ENCODE results near the gene CYP2J2. TPM values are rescaled to one million over a fixed set of nuclear protein-coding genes. Genes with fewer than 3 reads are reported as not detected.

CYP2J2 gene
- total RNA-seq, 1 donor from 2014 or later = 91.7 TPM

DNA sequence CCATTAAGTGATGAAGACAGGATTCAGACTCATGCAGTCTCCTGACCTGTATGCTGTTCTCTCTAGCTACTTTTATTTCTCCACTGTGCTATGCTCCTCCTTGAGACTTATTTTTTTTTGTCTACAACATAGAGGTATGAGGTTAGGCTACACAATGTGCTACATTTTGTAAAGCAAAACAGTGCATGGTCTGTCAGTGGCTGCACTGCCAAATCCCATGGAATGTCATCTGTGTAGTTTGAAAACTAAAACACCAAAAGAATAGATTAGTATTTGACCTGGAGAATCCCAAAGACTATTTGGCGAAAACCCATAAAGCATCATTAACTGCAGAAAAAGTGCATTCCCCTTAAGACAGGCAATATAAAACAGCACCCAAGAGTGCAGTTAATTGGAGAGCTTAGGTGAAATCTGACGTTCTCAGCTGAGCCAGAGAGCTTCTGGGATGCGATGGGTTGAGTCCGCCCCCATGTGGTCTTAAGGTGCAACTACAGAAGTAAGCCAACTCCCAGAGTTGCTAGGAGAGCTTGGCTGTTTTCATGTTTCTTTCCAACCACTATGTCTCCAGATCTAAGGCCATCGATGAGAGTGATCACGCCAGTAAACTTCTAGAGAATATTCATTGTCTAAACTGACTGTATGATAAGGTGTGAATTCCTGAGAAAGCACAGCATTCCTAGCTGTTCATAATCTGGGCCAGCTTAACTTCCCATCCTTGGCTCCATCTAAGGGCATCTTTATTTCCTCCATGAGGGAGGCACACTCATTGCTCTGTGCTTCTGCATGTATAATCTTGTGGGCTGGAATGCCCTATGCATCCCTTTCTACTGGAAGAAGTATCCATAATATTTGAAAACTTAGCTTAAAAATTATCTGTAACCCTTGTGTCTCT is 20.7 kb upstream of the CYP2J2 start:
- intact Hi-C loops (cut with micrococcal nuclease) = loop anchor here (2.0 kb wide), 1 partner anchor 68 kb away; no protein-coding TSS in a partner anchor
- H3K27ac ChIP-seq (replicated peaks) = no peak overlapping the region
- no peak overlapping the region for H3K4me3 ChIP-seq
- no peaks in the 10 kb centered on the region for H3K27me3 ChIP-seq (ENCODE audit: low read depth)
- H3K36me3 ChIP-seq = no peaks in the 10 kb centered on the region
- H3K4me1 ChIP-seq = peaks cover 11% of the 10 kb centered on the region
- no peak for DNase-seq
- H3K9me3 ChIP-seq (replicated peaks) = no peaks in the 10 kb centered on the region
- TF ChIP-seq, protein P1, sequence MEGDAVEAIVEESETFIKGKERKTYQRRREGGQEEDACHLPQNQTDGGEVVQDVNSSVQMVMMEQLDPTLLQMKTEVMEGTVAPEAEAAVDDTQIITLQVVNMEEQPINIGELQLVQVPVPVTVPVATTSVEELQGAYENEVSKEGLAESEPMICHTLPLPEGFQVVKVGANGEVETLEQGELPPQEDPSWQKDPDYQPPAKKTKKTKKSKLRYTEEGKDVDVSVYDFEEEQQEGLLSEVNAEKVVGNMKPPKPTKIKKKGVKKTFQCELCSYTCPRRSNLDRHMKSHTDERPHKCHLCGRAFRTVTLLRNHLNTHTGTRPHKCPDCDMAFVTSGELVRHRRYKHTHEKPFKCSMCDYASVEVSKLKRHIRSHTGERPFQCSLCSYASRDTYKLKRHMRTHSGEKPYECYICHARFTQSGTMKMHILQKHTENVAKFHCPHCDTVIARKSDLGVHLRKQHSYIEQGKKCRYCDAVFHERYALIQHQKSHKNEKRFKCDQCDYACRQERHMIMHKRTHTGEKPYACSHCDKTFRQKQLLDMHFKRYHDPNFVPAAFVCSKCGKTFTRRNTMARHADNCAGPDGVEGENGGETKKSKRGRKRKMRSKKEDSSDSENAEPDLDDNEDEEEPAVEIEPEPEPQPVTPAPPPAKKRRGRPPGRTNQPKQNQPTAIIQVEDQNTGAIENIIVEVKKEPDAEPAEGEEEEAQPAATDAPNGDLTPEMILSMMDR (IDR thresholded peaks at IDR 0.05; ENCODE audit: borderline replicate concordance) = peak; percentile 95

DNA sequence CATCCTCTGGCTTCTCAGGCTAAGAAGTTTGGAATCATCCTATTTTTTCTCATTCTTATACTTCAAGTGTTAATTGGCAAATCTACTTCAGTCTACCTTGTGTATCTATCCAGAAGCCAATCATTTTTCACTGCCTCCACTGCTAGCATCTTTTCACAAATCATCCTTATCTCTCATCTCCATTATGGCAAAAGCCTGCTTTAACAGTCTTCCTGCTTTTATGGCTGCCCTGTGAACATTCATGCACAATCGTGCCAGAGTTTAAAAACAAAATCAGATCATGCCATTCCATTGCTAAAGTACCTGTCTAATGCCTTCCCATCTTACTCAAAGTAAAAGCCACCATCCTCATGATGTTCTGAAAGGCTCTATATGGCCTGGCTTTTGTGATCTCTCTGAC is 19.2 kb upstream of the CYP2J2 start:
- intact Hi-C loops (cut with micrococcal nuclease) = loop anchor here (2.0 kb wide), 1 partner anchor 67 kb away; no protein-coding TSS in a partner anchor
- no peak overlapping the region for H3K27ac ChIP-seq (replicated peaks)
- H3K4me1 ChIP-seq = peaks cover 11% of the 10 kb centered on the region
- TF ChIP-seq, protein P1 (IDR thresholded peaks at IDR 0.05; ENCODE audit: borderline replicate concordance) = no peak
- H3K27me3 ChIP-seq (ENCODE audit: low read depth) = no peaks in the 10 kb centered on the region
- DNase-seq = no peak
- H3K9me3 ChIP-seq (replicated peaks) = no peaks in the 10 kb centered on the region
- H3K4me3 ChIP-seq = no peak overlapping the region
- no peaks in the 10 kb centered on the region for H3K36me3 ChIP-seq

DNA sequence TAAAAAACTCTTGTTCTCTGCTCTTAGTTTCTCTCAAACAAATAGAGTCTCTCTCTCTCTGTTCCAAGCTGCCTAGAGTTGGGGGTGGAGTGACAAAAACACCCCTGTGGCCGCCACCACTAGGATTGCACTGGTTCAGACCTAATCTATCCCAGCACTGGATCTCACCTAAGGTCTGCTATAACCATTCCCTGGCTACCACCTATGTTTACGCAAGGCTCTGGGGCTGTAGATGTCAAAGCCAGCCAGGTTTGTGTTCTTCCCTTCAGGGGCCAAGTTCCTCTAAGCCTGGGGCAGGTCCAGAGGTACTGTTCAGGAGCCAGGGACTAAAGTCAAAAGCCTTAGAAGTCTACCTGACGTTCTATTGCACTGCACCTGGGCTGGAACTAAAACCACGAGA is 12.8 kb upstream of the CYP2J2 start:
- TF ChIP-seq, protein P1 (IDR thresholded peaks at IDR 0.05; ENCODE audit: borderline replicate concordance) = no peak
- peaks cover 19% of the 10 kb centered on the region for H3K9me3 ChIP-seq (replicated peaks)
- no peaks in the 10 kb centered on the region for H3K36me3 ChIP-seq
- intact Hi-C loops (cut with micrococcal nuclease) = no loop called here
- no peak overlapping the region for H3K27ac ChIP-seq (replicated peaks)
- no peaks in the 10 kb centered on the region for H3K27me3 ChIP-seq (ENCODE audit: low read depth)
- no peak overlapping the region for H3K4me3 ChIP-seq
- no peaks in the 10 kb centered on the region for H3K4me1 ChIP-seq
- DNase-seq = no peak

DNA sequence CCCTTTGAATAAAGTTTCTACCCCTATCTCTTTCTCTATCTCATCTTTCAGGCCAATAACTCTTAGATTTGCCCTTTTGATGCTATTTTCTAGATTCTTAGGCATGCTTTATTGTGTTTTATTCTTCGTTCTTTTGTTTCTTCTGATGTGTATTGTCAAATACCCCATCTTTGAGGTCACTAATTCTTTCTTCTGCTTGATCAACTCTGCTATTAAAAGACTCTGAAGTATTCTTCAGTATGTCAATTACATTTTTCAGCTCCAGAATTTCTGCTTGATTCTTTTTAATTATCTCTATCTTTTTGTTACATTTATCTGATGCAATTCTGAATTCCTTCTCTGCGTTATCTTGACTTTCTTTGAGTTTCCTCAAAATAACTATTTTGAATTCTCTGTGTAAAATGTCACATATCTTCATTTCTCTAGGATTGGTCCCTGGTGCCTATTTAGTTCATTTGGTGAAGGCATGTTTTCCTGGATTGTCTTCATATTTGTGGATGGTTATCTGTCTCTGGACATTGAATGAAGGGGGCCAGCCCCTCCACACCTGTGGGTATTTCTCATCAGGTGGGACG is 11.2 kb upstream of the CYP2J2 start:
- Histone ChIP-seq H3K27me3 (ENCODE audit: low read depth) (no peaks in the 10 kb centered on the region), H3K27ac (replicated peaks) (no peak overlapping the region), H3K4me1 (no peaks in the 10 kb centered on the region), H3K36me3 (no peaks in the 10 kb centered on the region), H3K4me3 (no peak overlapping the region), H3K9me3 (replicated peaks) (peaks cover 19% of the 10 kb centered on the region)
- intact Hi-C loops (cut with micrococcal nuclease) = no loop called here
- TF ChIP-seq, protein P1 (IDR thresholded peaks at IDR 0.05; ENCODE audit: borderline replicate concordance) = no peak
- no peak for DNase-seq

DNA sequence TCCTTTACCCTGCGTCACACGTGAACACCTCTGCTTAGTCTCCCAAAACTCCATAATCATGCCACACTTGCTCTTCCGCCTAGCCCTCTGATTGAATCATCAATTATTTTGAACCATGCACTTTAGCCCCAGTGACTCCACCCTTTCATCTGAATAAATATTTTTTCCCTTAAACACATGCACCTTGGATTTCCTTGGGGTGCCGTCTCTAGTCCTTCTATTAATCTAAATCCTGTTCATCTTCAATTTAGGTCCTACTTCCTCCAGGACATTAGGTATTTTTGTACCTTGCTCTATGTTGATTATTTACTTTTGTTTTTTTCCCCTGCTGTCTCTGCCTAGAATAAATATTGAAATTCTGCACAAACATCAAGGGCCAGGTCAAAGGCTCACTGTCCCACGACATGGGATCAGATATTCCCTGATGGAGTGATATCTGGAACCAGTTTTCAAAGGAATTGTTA is 9.8 kb upstream of the CYP2J2 start:
- Histone ChIP-seq H3K27me3 (ENCODE audit: low read depth) (no peaks in the 10 kb centered on the region), H3K9me3 (replicated peaks) (peaks cover 19% of the 10 kb centered on the region), H3K27ac (replicated peaks) (no peak overlapping the region), H3K36me3 (no peaks in the 10 kb centered on the region), H3K4me1 (no peaks in the 10 kb centered on the region), H3K4me3 (no peak overlapping the region)
- TF ChIP-seq, protein P1 (IDR thresholded peaks at IDR 0.05; ENCODE audit: borderline replicate concordance) = no peak
- no peak for DNase-seq
- intact Hi-C loops (cut with micrococcal nuclease) = no loop called here

Measured in left ventricle myocardium inferior (tissue), 1 donor.